ENCODE data around the gene MEI1. TPM values are rescaled to one million over a fixed set of nuclear protein-coding genes. Genes with fewer than 3 reads are reported as not detected.

The MEI1 gene, protein sequence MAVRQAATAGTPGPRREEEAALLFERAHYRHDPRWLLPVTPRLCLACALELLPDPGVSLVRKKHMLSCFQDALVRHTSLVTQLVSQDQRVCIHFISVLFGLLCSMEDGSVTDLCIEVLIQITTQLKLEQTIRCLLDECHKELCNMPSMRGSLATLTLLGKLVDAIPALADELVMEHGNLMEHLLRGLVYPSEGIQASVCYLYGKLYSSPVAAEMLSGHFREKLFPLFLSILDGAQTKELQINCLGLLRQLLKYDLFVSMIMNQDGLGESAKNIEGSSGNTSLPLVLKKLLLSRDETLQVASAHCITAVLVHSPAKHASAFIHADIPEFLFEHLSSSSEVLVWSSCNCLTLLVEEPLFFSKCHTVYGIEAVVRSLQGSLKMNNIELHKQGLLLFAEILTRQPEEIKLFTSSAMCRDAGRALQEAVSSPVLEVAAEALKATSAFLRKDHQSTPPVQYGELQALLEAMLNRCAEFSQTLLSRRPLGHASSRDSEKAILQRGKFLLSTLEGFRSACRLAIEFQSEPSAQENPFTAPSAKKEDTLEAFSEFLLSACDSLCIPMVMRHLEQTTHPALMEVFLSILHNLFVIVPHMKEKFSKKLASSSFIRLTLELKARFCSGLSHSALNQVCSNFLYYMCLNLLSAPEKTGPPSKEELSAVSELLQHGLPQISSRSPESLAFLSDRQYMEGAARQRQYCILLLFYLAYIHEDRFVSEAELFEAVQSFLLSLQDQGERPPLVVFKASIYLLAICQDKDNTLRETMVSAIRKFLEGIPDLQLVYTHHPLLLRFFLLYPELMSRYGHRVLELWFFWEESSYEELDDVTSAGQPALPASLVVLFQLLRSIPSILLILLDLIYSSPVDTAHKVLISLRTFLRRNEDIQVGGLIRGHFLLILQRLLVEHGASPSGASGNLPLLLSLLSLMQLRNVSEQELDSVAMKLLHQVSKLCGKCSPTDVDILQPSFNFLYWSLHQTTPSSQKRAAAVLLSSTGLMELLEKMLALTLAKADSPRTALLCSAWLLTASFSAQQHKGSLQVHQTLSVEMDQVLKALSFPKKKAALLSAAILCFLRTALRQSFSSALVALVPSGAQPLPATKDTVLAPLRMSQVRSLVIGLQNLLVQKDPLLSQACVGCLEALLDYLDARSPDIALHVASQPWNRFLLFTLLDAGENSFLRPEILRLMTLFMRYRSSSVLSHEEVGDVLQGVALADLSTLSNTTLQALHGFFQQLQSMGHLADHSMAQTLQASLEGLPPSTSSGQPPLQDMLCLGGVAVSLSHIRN
- 0.09 and 0.24 TPM in 2 replicates for total RNA-seq (2021)
- percentile 16 among the genes with signal in this experiment for Bru-seq, nascent RNA
- percentile 17 among the genes with signal in this experiment for BruChase-seq, experiment 1, labeled RNA remaining after a 2-hour chase
- percentile 21 among the genes with signal in this experiment for BruChase-seq, experiment 2, labeled RNA remaining after a 6-hour chase
- long read RNA-seq, result 0 reads

GRCh38 chr22:41699264-41700107 is at the start of gene MEI1:
MEI1 (plus strand) TSS chr22:41699503; CDS start chr22:41699539, 36 bp downstream.
- no peaks in the 10 kb centered on the region for H3K36me3 ChIP-seq (ENCODE audit: insufficient read depth, low read length, poor library complexity, severe bottlenecking)
- POLR2A ChIA-PET (ENCODE audit: low non-redundant PET), result no interaction called here
- TF ChIP-seq, protein P1, sequence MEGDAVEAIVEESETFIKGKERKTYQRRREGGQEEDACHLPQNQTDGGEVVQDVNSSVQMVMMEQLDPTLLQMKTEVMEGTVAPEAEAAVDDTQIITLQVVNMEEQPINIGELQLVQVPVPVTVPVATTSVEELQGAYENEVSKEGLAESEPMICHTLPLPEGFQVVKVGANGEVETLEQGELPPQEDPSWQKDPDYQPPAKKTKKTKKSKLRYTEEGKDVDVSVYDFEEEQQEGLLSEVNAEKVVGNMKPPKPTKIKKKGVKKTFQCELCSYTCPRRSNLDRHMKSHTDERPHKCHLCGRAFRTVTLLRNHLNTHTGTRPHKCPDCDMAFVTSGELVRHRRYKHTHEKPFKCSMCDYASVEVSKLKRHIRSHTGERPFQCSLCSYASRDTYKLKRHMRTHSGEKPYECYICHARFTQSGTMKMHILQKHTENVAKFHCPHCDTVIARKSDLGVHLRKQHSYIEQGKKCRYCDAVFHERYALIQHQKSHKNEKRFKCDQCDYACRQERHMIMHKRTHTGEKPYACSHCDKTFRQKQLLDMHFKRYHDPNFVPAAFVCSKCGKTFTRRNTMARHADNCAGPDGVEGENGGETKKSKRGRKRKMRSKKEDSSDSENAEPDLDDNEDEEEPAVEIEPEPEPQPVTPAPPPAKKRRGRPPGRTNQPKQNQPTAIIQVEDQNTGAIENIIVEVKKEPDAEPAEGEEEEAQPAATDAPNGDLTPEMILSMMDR (conservative IDR thresholded peaks at IDR 0.05; ENCODE audit: low read depth, low read length), result no peak
- TF ChIP-seq EZH2 (IDR thresholded peaks at IDR 0.05; ENCODE audit: borderline replicate concordance, low read depth, low read length, poor library complexity, severe bottlenecking), result no peak
- no peak within 1 kb of the TSS for H3K27ac ChIP-seq (ENCODE audit: low read depth, low read length, poor library complexity, severe bottlenecking)
- CTCF ChIA-PET, result no interaction called here
- no peak within 1 kb of the TSS for H3K4me3 ChIP-seq (ENCODE audit: low read depth, low read length, poor library complexity, severe bottlenecking)
- H3K27me3 ChIP-seq (replicated peaks; ENCODE audit: insufficient read depth, low read depth, low read length, poor library complexity), result no peaks in the 10 kb centered on the region
- peak; percentile 77 for DNase-seq (ENCODE audit: low spot score)
- no TSS peak for BruUV-seq (replicated peaks)
- intact Hi-C loops (cut with micrococcal nuclease; ENCODE audit: unreplicated experiment), result no loop called here
- peaks cover 12% of the 10 kb centered on the region for H3K4me1 ChIP-seq (ENCODE audit: insufficient read depth, low read length, poor library complexity, severe bottlenecking)
- no peaks in the 10 kb centered on the region for H3K9me3 ChIP-seq (ENCODE audit: low read depth, low read length, poor library complexity, severe bottlenecking)

DNA sequence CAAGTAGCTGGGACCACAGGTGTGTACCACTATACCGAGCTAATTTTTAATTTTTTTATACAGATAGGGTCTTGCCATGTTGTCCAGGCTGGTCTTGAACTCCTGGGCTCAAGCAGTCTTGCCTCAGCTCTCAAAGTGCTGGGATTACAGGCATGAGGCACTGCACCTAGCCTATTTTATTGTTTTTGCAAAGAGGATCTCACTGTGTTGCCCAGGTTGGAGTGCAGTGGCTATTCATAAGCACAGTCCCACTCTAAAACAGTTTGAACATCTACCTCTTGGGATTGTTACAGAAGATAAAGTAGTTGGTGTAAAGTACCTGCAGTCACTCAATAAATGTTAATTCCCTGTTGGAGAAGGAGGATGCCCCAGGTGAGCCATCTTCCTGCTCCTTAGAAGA is 49.1 kb upstream of the MEI1 start:
- no peak for TF ChIP-seq EZH2 (IDR thresholded peaks at IDR 0.05; ENCODE audit: borderline replicate concordance, low read depth, low read length, poor library complexity, severe bottlenecking)
- TF ChIP-seq, protein P1 (conservative IDR thresholded peaks at IDR 0.05; ENCODE audit: low read depth, low read length), result no peak
- Histone ChIP-seq H3K4me3 (ENCODE audit: low read depth, low read length, poor library complexity, severe bottlenecking) (no peak overlapping the region), H3K4me1 (ENCODE audit: insufficient read depth, low read length, poor library complexity, severe bottlenecking) (no peaks in the 10 kb centered on the region), H3K36me3 (ENCODE audit: insufficient read depth, low read length, poor library complexity, severe bottlenecking) (peaks cover 85% of the 10 kb centered on the region), H3K27me3 (replicated peaks; ENCODE audit: insufficient read depth, low read depth, low read length, poor library complexity) (no peaks in the 10 kb centered on the region), H3K9me3 (ENCODE audit: low read depth, low read length, poor library complexity, severe bottlenecking) (no peaks in the 10 kb centered on the region), H3K27ac (ENCODE audit: low read depth, low read length, poor library complexity, severe bottlenecking) (no peak overlapping the region)
- ChIA-PET POLR2A (ENCODE audit: low non-redundant PET) (no interaction called here), CTCF (no interaction called here)
- DNase-seq (ENCODE audit: low spot score), result no peak
- intact Hi-C loops (cut with micrococcal nuclease; ENCODE audit: unreplicated experiment), result no loop called here
- BruUV-seq (replicated peaks), result no TSS peak

Data from A673 (cell line).